Gastroesophageal sphincter (tissue), 4 donors: ENCODE measurements around the gene SIK1. TPM values are rescaled to one million over a fixed set of nuclear protein-coding genes. Genes with fewer than 3 reads are reported as not detected.

ENCODE experiments used
- ATAC-seq: fragments of 150-250 bp; one replicate; pipeline ENCODE4 v1.9.1; 2016; ENCODE audit warnings: mild to moderate bottlenecking, moderate library complexity
- H3K27ac ChIP-seq, 4 donors: fragments of 200-600 bp; sonication (generic) in 3 of 4; 1 replicate in 3 of 4; 2 replicates in 1 of 4; pipeline ENCODE4 v1.5.1; 2016 to 2019
- H3K27me3 ChIP-seq: fragments of 200-600 bp; sonication (generic); one replicate; pipeline ENCODE4 v1.5.1; 2019
- H3K36me3 ChIP-seq, 2 donors: fragments of 200-600 bp; sonication (generic); one replicate each; pipeline ENCODE4 v1.5.1; 2019; ENCODE audit warnings: control low read depth in 1 of 2
- H3K4me1 ChIP-seq, 3 donors: fragments of 200-600 bp; sonication (generic); 1 replicate in 2 of 3; 2 replicates in 1 of 3; pipeline ENCODE4 v1.5.1; 2016 to 2019; ENCODE audit warnings: control low read depth in 2 of 3
- H3K4me3 ChIP-seq, 2 donors: fragments of 200-600 bp; sonication (generic); one replicate each; pipeline ENCODE4 v1.5.1; 2019; ENCODE audit warnings: mild to moderate bottlenecking in 1 of 2, moderate library complexity in 1 of 2
- H3K9me3 ChIP-seq, 3 donors: fragments of 200-600 bp; sonication (generic); one replicate each; pipeline ENCODE4 v1.5.1; 2017 to 2019; ENCODE audit warnings: control low read depth in 2 of 3
- CTCF ChIP-seq, 4 experiments: fragments of 200-600 bp in 2 of 4; fragments of 450-650 bp in 2 of 4; sonication (generic) in 1 of 4; IDR thresholded peaks; one replicate each; pipeline ENCODE4 v1.5.1; 2017 to 2019; ENCODE audit warnings: antibody characterized with exemption in 4 of 4, mild to moderate bottlenecking in 2 of 4, moderate library complexity in 2 of 4
- EP300 ChIP-seq: sonication (generic); formaldehyde crosslinking; IDR thresholded peaks from one replicate; pipeline ENCODE4 v1.6.1; 2017; ENCODE audit warnings: antibody characterized with exemption, mild to moderate bottlenecking
- POLR2A ChIP-seq, 2 donors: fragments of 450-650 bp; IDR thresholded peaks; one replicate each; pipeline ENCODE4 v1.6.1; 2017; ENCODE audit warnings: antibody characterized with exemption in 2 of 2, mild to moderate bottlenecking in 2 of 2, moderate library complexity in 1 of 2
- POLR2AphosphoS5 ChIP-seq: sonication (generic); formaldehyde crosslinking; IDR thresholded peaks from one replicate; pipeline ENCODE4 v1.6.1; 2017; ENCODE audit warnings: antibody characterized with exemption
- WGBS, 2 donors: methylation state at CpG; one replicate each; pipeline ENCODE4 v1.1.5; 2018; ENCODE audit warnings: low coverage in 1 of 2; 5-methylcytosine and 5-hydroxymethylcytosine counted together
- total RNA-seq, 4 donors: library from RNA; depleted of rRNA; stranded (reverse); fragments of >200 nt; gene quantifications; one replicate each; pipeline ENCODE4 v1.1.0, GENCODE V29; 2016

Gene SIK1
- total RNA-seq, 4 donors from 2014 or later = 0.93 to 8.6 (median 1.6) TPM

GRCh38 chr21:43369596-43370090 lies 57.3 kb downstream of the SIK1 start:
- Histone ChIP-seq H3K27me3 (no peaks in the 10 kb centered on the region), H3K4me1 (peaks cover 0 to 13% (median 0%) of the 10 kb centered on the region in 3 donors), H3K9me3 (no peaks in the 10 kb centered on the region), H3K27ac (no peak overlapping the region), H3K36me3 (no peaks in the 10 kb centered on the region), H3K4me3 (no peak overlapping the region)
- WGBS, 2 donors = 63% methylated on average over 8 of the region's 18 CpGs; no CpG with 5 or more reads in 1 of the 2 donors
- TF ChIP-seq POLR2A (IDR thresholded peaks at IDR 0.05) = no peak
- ATAC-seq = no peak

GRCh38 chr21:43369124-43369523 lies 57.8 kb downstream of the SIK1 start:
- no peak for TF ChIP-seq POLR2A (IDR thresholded peaks at IDR 0.05)
- no peak for TF ChIP-seq EP300
- no peak for TF ChIP-seq POLR2AphosphoS5
- no peak for TF ChIP-seq CTCF (IDR thresholded peaks at IDR 0.05)
- H3K36me3 ChIP-seq = no peaks in the 10 kb centered on the region
- H3K4me3 ChIP-seq = no peak overlapping the region
- 47 to 57% methylated on average over 7 to 11 of the region's 14 CpGs for WGBS, 2 donors
- ATAC-seq = no peak
- H3K9me3 ChIP-seq = no peaks in the 10 kb centered on the region
- H3K27me3 ChIP-seq = no peaks in the 10 kb centered on the region
- no peak overlapping the region for H3K27ac ChIP-seq
- H3K4me1 ChIP-seq = peaks cover 0 to 13% (median 0%) of the 10 kb centered on the region in 3 donors

GRCh38 chr21:43368685-43369084 lies 58.2 kb downstream of the SIK1 start:
- no peak for TF ChIP-seq POLR2A (IDR thresholded peaks at IDR 0.05)
- no peak for TF ChIP-seq EP300
- TF ChIP-seq POLR2AphosphoS5 = no peak
- TF ChIP-seq CTCF (IDR thresholded peaks at IDR 0.05) = no peak

GRCh38 chr21:43367859-43368258 lies 59.1 kb downstream of the SIK1 start:
- no peak for ATAC-seq
- TF ChIP-seq POLR2A (IDR thresholded peaks at IDR 0.05) (no peak), CTCF (IDR thresholded peaks at IDR 0.05) (no peak), POLR2AphosphoS5 (no peak), EP300 (no peak)
- no peaks in the 10 kb centered on the region for H3K36me3 ChIP-seq
- H3K9me3 ChIP-seq = no peaks in the 10 kb centered on the region
- WGBS, 2 donors = 76% methylated on average over 3 of the region's 4 CpGs; no CpG with 5 or more reads in 1 of the 2 donors
- no peak overlapping the region for H3K27ac ChIP-seq
- H3K27me3 ChIP-seq = peaks cover 4% of the 10 kb centered on the region
- H3K4me1 ChIP-seq = peaks cover 0 to 15% (median 0%) of the 10 kb centered on the region in 3 donors
- H3K4me3 ChIP-seq = no peak overlapping the region

More at GRCh38 chr21:43368685-43369084, 58.2 kb downstream of the SIK1 start:
- Histone ChIP-seq H3K4me1 (peaks cover 0 to 13% (median 0%) of the 10 kb centered on the region in 3 donors), H3K27ac (no peak overlapping the region), H3K36me3 (no peaks in the 10 kb centered on the region), H3K27me3 (peaks cover 4% of the 10 kb centered on the region), H3K9me3 (no peaks in the 10 kb centered on the region), H3K4me3 (no peak overlapping the region)
- ATAC-seq = no peak
- 81 to 95% methylated on average over 4 to 6 of the region's 6 CpGs for WGBS, 2 donors

GRCh38 chr21:43367296-43367695 lies 59.6 kb downstream of the SIK1 start:
- Histone ChIP-seq H3K27ac (no peak overlapping the region), H3K9me3 (no peaks in the 10 kb centered on the region), H3K4me3 (no peak overlapping the region), H3K4me1 (peaks cover 0 to 21% (median 0%) of the 10 kb centered on the region in 3 donors), H3K27me3 (peaks cover 4% of the 10 kb centered on the region), H3K36me3 (no peaks in the 10 kb centered on the region)
- 71% methylated on average over 1 of the region's 16 CpGs; no CpG with 5 or more reads in 1 of the 2 donors for WGBS, 2 donors
- TF ChIP-seq EP300 (no peak), POLR2A (IDR thresholded peaks at IDR 0.05) (no peak), POLR2AphosphoS5 (no peak), CTCF (IDR thresholded peaks at IDR 0.05) (no peak)
- no peak for ATAC-seq
